Lower lobe of right lung (tissue), 2 donors: Measurements from ENCODE around the gene ARSG. TPM values are rescaled to one million over a fixed set of nuclear protein-coding genes. Genes with fewer than 3 reads are reported as not detected.

Experiments used
- ATAC-seq, 2 donors: fragments of 200-7000 bp; cut with Tn5 transposase; one replicate each; pipeline ENCODE4 v1.9.1; 2020 to 2022; ENCODE audit warnings: mild to moderate bottlenecking in 2 of 2, moderate library complexity in 2 of 2
- DNase-seq: peaks from one replicate; pipeline ENCODE4 v3.0.0-alpha.2; 2020
- H3K27ac ChIP-seq: fragments of 200-600 bp; one replicate; pipeline ENCODE4 v1.8.0; 2022
- H3K27me3 ChIP-seq: fragments of 200-600 bp; one replicate; pipeline ENCODE4 v1.8.0; 2022; ENCODE audit warnings: low read depth
- H3K36me3 ChIP-seq: fragments of 200-600 bp; one replicate; pipeline ENCODE4 v1.8.0; 2022; ENCODE audit warnings: mild to moderate bottlenecking
- H3K4me1 ChIP-seq: fragments of 200-600 bp; one replicate; pipeline ENCODE4 v1.8.0; 2022
- H3K4me3 ChIP-seq: fragments of 200-600 bp; one replicate; pipeline ENCODE4 v1.8.0; 2022; ENCODE audit warnings: mild to moderate bottlenecking
- H3K9me3 ChIP-seq: fragments of 200-600 bp; one replicate; pipeline ENCODE4 v1.8.0; 2022
- CTCF ChIP-seq: fragments of 200-600 bp; IDR thresholded peaks from one replicate; pipeline ENCODE4 v1.8.0; 2022; ENCODE audit warnings: antibody characterized with exemption, mild to moderate bottlenecking
- intact Hi-C: fragments of 100-400 bp; cut with DNase I; formaldehyde crosslinking; loops from one replicate; pipeline ENCODE4 v1.11.0; 2022
- total RNA-seq: library from RNA; stranded (reverse); fragmentation: NEBNext Ultra II Directional; extraction: Animal tissue kit (Norgen Biotek cat#: 25700); gene quantifications from one replicate; pipeline ENCODE4 v1.2.1, GENCODE V29; 2021
- donor health status: DM: no; HTN: yes; CAD: no; lungs with severe emphysema.

Gene ARSG
- total RNA-seq, 1 donor from 2014 or later, result 4.2 TPM

DNA sequence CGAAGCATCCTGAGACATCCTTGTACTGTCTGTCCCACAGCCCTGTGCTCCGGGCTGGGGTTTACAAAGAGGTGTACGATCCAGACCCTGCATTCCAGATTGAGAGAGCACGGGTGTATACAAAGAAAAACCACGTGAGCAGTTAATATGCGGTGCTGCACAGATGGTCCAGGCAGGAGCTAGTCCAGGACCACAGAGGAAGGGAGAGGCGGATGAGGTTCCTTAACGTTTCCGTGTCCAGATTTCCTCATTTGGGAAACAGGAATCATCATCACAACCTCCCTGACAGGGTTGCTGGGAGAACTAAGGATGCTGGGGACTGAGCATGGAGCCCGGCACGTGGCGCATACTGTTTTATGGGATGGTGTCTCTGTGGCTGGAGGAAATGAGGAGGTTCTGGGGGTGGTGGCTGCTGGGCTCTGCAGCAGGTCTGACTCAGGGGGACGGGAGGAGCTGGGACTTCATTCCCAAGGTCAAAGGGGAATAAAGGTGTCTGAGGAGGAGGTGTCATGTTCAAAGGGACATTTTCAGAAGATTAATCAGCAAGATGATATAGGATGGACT, 139.8 kb downstream of the ARSG start:
- H3K27ac ChIP-seq, result no peak overlapping the region
- no peak for DNase-seq
- H3K4me1 ChIP-seq, result peaks cover 3% of the 10 kb centered on the region
- H3K9me3 ChIP-seq, result no peaks in the 10 kb centered on the region
- no peaks in the 10 kb centered on the region for H3K27me3 ChIP-seq
- no peak for TF ChIP-seq CTCF
- peaks cover 100% of the 10 kb centered on the region for H3K36me3 ChIP-seq
- intact Hi-C loops, result no loop called here
- ATAC-seq, result no peak
- H3K4me3 ChIP-seq, result no peak overlapping the region

GRCh38 chr17:68431661-68432071, 140.4 kb downstream of the ARSG start:
- ATAC-seq, result no peak
- no peak for TF ChIP-seq CTCF
- intact Hi-C loops, result no loop called here
- H3K27ac ChIP-seq, result no peak overlapping the region
- DNase-seq, result no peak
- no peak overlapping the region for H3K4me3 ChIP-seq
- H3K36me3 ChIP-seq, result peaks cover 96% of the 10 kb centered on the region
- H3K4me1 ChIP-seq, result peaks cover 8% of the 10 kb centered on the region
- H3K27me3 ChIP-seq, result no peaks in the 10 kb centered on the region
- no peaks in the 10 kb centered on the region for H3K9me3 ChIP-seq

- peaks cover 14% of the 10 kb centered on the region for H3K4me1 ChIP-seq
- peaks cover 90% of the 10 kb centered on the region for H3K36me3 ChIP-seq
- H3K27me3 ChIP-seq, result no peaks in the 10 kb centered on the region
- no peaks in the 10 kb centered on the region for H3K9me3 ChIP-seq
- ATAC-seq (no peak), DNase-seq (no peak)
- TF ChIP-seq CTCF, result no peak
- no peak overlapping the region for H3K4me3 ChIP-seq
- H3K27ac ChIP-seq, result no peak overlapping the region
- intact Hi-C loops, result no loop called here
Measured at GRCh38 chr17:68432086-68432864, 141.0 kb downstream of the ARSG start.

DNA sequence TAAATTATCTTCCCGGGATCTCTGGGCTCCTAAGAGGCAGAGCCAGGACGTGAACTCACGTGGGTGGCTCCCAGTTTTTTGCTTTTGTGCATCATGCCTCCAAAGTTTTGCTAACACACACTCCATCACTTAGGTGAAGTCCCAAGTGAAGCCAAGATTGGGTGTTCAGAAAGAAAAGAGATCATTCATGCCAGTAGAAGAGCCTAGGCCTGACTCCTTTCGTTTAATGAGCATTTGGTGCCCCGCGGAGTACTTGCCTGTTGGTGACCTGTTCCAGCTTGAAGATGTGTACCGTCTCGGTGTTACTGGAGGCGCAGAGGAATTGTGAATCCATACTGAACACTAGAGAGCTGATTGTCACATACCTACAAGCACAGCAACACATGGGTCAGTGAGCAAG, 141.9 kb downstream of the ARSG start:
- intact Hi-C loops, result no loop called here
- ATAC-seq (no peak), DNase-seq (no peak)
- Histone ChIP-seq H3K27me3 (no peaks in the 10 kb centered on the region), H3K4me3 (no peak overlapping the region), H3K36me3 (peaks cover 80% of the 10 kb centered on the region), H3K9me3 (no peaks in the 10 kb centered on the region), H3K4me1 (peaks cover 24% of the 10 kb centered on the region), H3K27ac (no peak overlapping the region)
- no peak for TF ChIP-seq CTCF

GRCh38 chr17:68433911-68434508, 142.7 kb downstream of the ARSG start:
- no peak overlapping the region for H3K4me3 ChIP-seq
- intact Hi-C loops, result no loop called here
- H3K4me1 ChIP-seq, result peaks cover 28% of the 10 kb centered on the region
- peaks cover 72% of the 10 kb centered on the region for H3K36me3 ChIP-seq
- no peaks in the 10 kb centered on the region for H3K9me3 ChIP-seq
- ATAC-seq (no peak), DNase-seq (no peak)
- no peak overlapping the region for H3K27ac ChIP-seq
- no peaks in the 10 kb centered on the region for H3K27me3 ChIP-seq
- no peak for TF ChIP-seq CTCF
